Measurements from ENCODE around the gene KHDRBS1. TPM values are rescaled to one million over a fixed set of nuclear protein-coding genes. Genes with fewer than 3 reads are reported as not detected.
A peak's percentile ranks its signal among the peaks of the same experiment; 100 is the strongest.

The KHDRBS1 gene
- total and polyA plus RNA-seq, 2 experiments from 2014 or later: 191 to 251 TPM

GRCh38 chr1:32025515-32025914, 11.8 kb downstream of the KHDRBS1 start:
- H4K20me1 ChIP-seq (replicated peaks; ENCODE audit: insufficient read depth): peaks cover 93% of the 10 kb centered on the region
- no peak for DNase-seq (ENCODE audit: low spot score)
- H3K4me1 Mint-ChIP-seq: no peaks in the 10 kb centered on the region; the same call in 2 of the 3 replicates

GRCh38 chr1:32028746-32029145, 15.1 kb downstream of the KHDRBS1 start:
- Histone ChIP-seq H3K4me2 (no peak overlapping the region), H4K20me1 (replicated peaks; ENCODE audit: insufficient read depth) (peaks cover 90% of the 10 kb centered on the region), H3K9me2 (ENCODE audit: insufficient read depth) (no peaks in the 10 kb centered on the region), H3K36me3 (ENCODE audit: insufficient read depth) (peaks cover 31% of the 10 kb centered on the region), H3K27me3 (ENCODE audit: insufficient read depth) (no peaks in the 10 kb centered on the region), H3K27ac (ENCODE audit: low read depth) (0 out of 2 replicates have a peak overlapping the region, but pooled peaks have one; percentile 3), H2AFZ (no peak overlapping the region), H3K79me2 (replicated peaks; ENCODE audit: insufficient read depth) (peaks cover 100% of the 10 kb centered on the region), H3K4me3 (no peak overlapping the region), H3K4me1 (ENCODE audit: insufficient read depth) (no peaks in the 10 kb centered on the region), H3F3A (replicated peaks; ENCODE audit: low read depth) (peaks cover 14% of the 10 kb centered on the region; the same call in 1 of the 2 replicates)
- TF ChIP-seq, protein P1, sequence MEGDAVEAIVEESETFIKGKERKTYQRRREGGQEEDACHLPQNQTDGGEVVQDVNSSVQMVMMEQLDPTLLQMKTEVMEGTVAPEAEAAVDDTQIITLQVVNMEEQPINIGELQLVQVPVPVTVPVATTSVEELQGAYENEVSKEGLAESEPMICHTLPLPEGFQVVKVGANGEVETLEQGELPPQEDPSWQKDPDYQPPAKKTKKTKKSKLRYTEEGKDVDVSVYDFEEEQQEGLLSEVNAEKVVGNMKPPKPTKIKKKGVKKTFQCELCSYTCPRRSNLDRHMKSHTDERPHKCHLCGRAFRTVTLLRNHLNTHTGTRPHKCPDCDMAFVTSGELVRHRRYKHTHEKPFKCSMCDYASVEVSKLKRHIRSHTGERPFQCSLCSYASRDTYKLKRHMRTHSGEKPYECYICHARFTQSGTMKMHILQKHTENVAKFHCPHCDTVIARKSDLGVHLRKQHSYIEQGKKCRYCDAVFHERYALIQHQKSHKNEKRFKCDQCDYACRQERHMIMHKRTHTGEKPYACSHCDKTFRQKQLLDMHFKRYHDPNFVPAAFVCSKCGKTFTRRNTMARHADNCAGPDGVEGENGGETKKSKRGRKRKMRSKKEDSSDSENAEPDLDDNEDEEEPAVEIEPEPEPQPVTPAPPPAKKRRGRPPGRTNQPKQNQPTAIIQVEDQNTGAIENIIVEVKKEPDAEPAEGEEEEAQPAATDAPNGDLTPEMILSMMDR (conservative IDR thresholded peaks at IDR 0.05; ENCODE audit: low read depth in 2 of 2): no peak
- no peak for TF ChIP-seq ZNF114 (CRISPR knock-in tag; IDR thresholded peaks at IDR 0.05)
- no peak for TF ChIP-seq STAT1 (IDR thresholded peaks at IDR 0.05; ENCODE audit: unreplicated experiment)
- no peak for TF ChIP-seq NANOG (IDR thresholded peaks at IDR 0.05; ENCODE audit: borderline replicate concordance)
- TF ChIP-seq CREB1 (CRISPR knock-in tag; IDR thresholded peaks at IDR 0.05; ENCODE audit: low read depth): no peak
- no peak for TF ChIP-seq JUNB (IDR thresholded peaks at IDR 0.05; ENCODE audit: unreplicated experiment)
- TF ChIP-seq, protein P2, sequence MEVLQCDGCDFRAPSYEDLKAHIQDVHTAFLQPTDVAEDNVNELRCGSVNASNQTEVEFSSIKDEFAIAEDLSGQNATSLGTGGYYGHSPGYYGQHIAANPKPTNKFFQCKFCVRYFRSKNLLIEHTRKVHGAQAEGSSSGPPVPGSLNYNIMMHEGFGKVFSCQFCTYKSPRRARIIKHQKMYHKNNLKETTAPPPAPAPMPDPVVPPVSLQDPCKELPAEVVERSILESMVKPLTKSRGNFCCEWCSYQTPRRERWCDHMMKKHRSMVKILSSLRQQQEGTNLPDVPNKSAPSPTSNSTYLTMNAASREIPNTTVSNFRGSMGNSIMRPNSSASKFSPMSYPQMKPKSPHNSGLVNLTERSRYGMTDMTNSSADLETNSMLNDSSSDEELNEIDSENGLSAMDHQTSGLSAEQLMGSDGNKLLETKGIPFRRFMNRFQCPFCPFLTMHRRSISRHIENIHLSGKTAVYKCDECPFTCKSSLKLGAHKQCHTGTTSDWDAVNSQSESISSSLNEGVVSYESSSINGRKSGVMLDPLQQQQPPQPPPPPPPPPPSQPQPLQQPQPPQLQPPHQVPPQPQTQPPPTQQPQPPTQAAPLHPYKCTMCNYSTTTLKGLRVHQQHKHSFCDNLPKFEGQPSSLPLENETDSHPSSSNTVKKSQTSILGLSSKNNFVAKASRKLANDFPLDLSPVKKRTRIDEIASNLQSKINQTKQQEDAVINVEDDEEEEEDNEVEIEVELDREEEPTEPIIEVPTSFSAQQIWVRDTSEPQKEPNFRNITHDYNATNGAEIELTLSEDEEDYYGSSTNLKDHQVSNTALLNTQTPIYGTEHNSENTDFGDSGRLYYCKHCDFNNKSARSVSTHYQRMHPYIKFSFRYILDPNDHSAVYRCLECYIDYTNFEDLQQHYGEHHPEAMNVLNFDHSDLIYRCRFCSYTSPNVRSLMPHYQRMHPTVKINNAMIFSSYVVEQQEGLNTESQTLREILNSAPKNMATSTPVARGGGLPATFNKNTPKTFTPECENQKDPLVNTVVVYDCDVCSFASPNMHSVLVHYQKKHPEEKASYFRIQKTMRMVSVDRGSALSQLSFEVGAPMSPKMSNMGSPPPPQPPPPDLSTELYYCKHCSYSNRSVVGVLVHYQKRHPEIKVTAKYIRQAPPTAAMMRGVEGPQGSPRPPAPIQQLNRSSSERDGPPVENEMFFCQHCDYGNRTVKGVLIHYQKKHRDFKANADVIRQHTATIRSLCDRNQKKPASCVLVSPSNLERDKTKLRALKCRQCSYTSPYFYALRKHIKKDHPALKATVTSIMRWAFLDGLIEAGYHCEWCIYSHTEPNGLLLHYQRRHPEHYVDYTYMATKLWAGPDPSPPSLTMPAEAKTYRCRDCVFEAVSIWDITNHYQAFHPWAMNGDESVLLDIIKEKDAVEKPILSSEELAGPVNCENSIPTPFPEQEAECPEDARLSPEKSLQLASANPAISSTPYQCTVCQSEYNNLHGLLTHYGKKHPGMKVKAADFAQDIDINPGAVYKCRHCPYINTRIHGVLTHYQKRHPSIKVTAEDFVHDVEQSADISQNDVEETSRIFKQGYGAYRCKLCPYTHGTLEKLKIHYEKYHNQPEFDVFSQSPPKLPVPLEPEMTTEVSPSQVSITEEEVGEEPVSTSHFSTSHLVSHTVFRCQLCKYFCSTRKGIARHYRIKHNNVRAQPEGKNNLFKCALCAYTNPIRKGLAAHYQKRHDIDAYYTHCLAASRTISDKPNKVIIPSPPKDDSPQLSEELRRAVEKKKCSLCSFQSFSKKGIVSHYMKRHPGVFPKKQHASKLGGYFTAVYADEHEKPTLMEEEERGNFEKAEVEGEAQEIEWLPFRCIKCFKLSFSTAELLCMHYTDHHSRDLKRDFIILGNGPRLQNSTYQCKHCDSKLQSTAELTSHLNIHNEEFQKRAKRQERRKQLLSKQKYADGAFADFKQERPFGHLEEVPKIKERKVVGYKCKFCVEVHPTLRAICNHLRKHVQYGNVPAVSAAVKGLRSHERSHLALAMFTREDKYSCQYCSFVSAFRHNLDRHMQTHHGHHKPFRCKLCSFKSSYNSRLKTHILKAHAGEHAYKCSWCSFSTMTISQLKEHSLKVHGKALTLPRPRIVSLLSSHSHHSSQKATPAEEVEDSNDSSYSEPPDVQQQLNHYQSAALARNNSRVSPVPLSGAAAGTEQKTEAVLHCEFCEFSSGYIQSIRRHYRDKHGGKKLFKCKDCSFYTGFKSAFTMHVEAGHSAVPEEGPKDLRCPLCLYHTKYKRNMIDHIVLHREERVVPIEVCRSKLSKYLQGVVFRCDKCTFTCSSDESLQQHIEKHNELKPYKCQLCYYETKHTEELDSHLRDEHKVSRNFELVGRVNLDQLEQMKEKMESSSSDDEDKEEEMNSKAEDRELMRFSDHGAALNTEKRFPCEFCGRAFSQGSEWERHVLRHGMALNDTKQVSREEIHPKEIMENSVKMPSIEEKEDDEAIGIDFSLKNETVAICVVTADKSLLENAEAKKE (CRISPR knock-in tag; IDR thresholded peaks at IDR 0.05): no peak
- TF ChIP-seq EZH2phosphoT487 (IDR thresholded peaks at IDR 0.05; ENCODE audit: unreplicated experiment): no peak
- Mint-ChIP-seq H3K27me3 (ENCODE audit: insufficient read depth, low read depth, poor library complexity) (no peaks in the 10 kb centered on the region), H3K27ac (no peak overlapping the region), H3K36me3 (ENCODE audit: low read depth) (peaks cover 52% of the 10 kb centered on the region), H3K4me1 (no peaks in the 10 kb centered on the region), H3K4me3 (no peak overlapping the region), H3K9me3 (no peaks in the 10 kb centered on the region)
- ATAC-seq: no peak
- DNase-seq (ENCODE audit: low spot score): no peak

More at GRCh38 chr1:32025515-32025914, 11.8 kb downstream of the KHDRBS1 start:
- Mint-ChIP-seq H3K27me3 (ENCODE audit: insufficient read depth, low read depth, poor library complexity) (peaks cover 2% of the 10 kb centered on the region), H3K27ac (no peak overlapping the region), H3K9me3 (no peaks in the 10 kb centered on the region), H3K4me3 (no peak overlapping the region), H3K36me3 (ENCODE audit: low read depth) (peaks cover 41% of the 10 kb centered on the region)
- H3K36me3 ChIP-seq (ENCODE audit: insufficient read depth): peaks cover 7% of the 10 kb centered on the region
- H3K9me2 ChIP-seq (ENCODE audit: insufficient read depth): no peaks in the 10 kb centered on the region
- H3K79me2 ChIP-seq (replicated peaks; ENCODE audit: insufficient read depth): peaks cover 100% of the 10 kb centered on the region
- no peak overlapping the region for H3K4me3 ChIP-seq
- ATAC-seq: no peak
- no peak for TF ChIP-seq ZNF114 (CRISPR knock-in tag; IDR thresholded peaks at IDR 0.05)
- TF ChIP-seq NANOG (IDR thresholded peaks at IDR 0.05; ENCODE audit: borderline replicate concordance): no peak
- TF ChIP-seq EZH2phosphoT487 (IDR thresholded peaks at IDR 0.05; ENCODE audit: unreplicated experiment): no peak
- no peak overlapping the region for H2AFZ ChIP-seq
- H3K4me2 ChIP-seq: no peak overlapping the region
- H3K4me1 ChIP-seq (ENCODE audit: insufficient read depth): no peaks in the 10 kb centered on the region
- H3K27me3 ChIP-seq (ENCODE audit: insufficient read depth): no peaks in the 10 kb centered on the region
- H3K27ac ChIP-seq (ENCODE audit: low read depth): no peak overlapping the region
- peaks cover 16% of the 10 kb centered on the region; the same call in 1 of the 2 replicates for H3F3A ChIP-seq (replicated peaks; ENCODE audit: low read depth)

All from GM23338 (cell line).